Measurements from ENCODE around the gene CYP4V2. TPM values are rescaled to one million over a fixed set of nuclear protein-coding genes. Genes with fewer than 3 reads are reported as not detected.

CYP4V2 gene
- polyA plus RNA-seq, 5 donors: 6.0 to 16.6 (median 13.1) TPM

Other genes with a start within 250 kb of the CYP4V2 start
- 10 to 100 TPM in 3 of 5 donors, 1 to 10 TPM in 2; 8.6 to 13.6 (median 13.1) TPM for gene TLR3, start 122.4 kb upstream of the CYP4V2 start, polyA plus RNA-seq (ENCODE audit: insufficient read depth in 1 of 5, insufficient read length in 5 of 5, low replicate concordance in 1 of 5)
- 10 to 100 TPM; 17.6 to 27.7 (median 24.1) TPM for gene FAM149A, start 86.9 kb upstream of the CYP4V2 start, polyA plus RNA-seq (ENCODE audit: insufficient read depth in 1 of 5, insufficient read length in 5 of 5, low replicate concordance in 1 of 5)
- 1 to 10 TPM; 1.2 to 3.0 (median 1.5) TPM for gene KLKB1, start 35.9 kb downstream of the CYP4V2 start, polyA plus RNA-seq (ENCODE audit: insufficient read depth in 1 of 5, insufficient read length in 5 of 5, low replicate concordance in 1 of 5)
- gene F11, start 74.6 kb downstream of the CYP4V2 start, polyA plus RNA-seq (ENCODE audit: insufficient read depth in 1 of 5, insufficient read length in 5 of 5, low replicate concordance in 1 of 5): 1 to 10 TPM in 1 of 5 donors, under 1 TPM in 4; 0.41 to 1.8 (median 0.87) TPM

Measured in right lung (tissue), 5 donors.